Measurements from ENCODE around the gene KCNH8. TPM values are rescaled to one million over a fixed set of nuclear protein-coding genes. Genes with fewer than 3 reads are reported as not detected.

KCNH8 gene
- total and polyA plus RNA-seq, 4 donors: 0.02 to 0.08 (median 0.05) TPM; not detected in 1

DNA sequence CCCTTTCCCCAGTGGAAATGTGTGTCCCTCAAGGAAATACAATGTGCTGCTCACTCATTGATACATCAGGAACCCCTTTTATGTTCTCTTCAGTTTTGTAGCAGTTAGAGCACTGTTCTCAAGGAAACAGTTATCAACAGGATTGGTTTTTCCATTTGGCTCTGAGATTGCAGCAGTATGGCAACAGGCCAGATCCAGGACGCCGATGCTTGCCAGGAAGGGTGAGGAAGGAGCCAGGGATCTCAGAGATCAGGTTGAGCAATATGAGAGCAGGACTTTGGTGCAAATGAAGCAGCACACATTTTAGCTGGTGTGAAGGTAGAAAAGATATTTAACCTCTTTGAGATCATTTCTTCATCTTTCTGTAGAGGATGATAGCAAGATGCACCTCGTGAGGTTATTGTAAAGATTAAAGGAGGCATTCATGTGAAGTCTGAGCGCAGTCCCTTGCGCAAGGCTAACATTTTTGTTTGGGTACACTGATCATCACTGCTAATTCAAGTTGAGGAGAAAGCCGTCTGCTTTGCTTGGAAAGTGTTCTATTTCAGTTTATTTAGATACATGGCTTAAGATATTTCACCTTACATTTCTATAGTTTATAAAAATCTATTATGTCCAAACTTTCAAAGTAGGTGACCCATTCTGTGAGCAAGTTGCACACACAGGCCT lies 68.5 kb downstream of the KCNH8 start (continued):
- TF ChIP-seq SP1 (IDR thresholded peaks at IDR 0.05) (no peak), YY1 (IDR thresholded peaks at IDR 0.05) (peak; percentile 13), FOXA2 (IDR thresholded peaks at IDR 0.05) (no peak), RAD21 (IDR thresholded peaks at IDR 0.05) (peak in 1 of 2 donors; percentile 11)

DNA sequence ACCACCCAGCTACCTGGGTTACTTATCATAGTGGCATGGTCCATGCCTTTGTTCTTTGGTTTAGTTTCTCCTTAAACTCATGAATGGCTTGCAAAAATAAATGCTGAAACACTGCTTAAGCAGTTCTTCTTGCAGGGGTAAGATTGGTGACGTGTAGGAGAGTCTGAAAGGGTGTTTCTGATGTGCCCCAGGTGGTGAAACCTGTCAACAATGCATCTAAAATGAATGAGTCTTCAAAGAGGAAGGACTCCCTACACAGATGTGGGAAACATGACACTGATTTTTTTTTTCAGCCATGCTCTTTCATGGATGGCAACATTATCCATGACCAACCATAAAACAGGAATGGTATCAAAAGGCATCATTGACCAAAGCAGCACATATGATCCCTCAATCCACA lies 72.0 kb downstream of the KCNH8 start:
- 54% methylated on average over 1 of the region's 1 CpG for WGBS
- H3K9ac ChIP-seq (ENCODE audit: low read depth in 1 of 2, low read length in 2 of 2): no peak overlapping the region
- TF ChIP-seq, protein P1, sequence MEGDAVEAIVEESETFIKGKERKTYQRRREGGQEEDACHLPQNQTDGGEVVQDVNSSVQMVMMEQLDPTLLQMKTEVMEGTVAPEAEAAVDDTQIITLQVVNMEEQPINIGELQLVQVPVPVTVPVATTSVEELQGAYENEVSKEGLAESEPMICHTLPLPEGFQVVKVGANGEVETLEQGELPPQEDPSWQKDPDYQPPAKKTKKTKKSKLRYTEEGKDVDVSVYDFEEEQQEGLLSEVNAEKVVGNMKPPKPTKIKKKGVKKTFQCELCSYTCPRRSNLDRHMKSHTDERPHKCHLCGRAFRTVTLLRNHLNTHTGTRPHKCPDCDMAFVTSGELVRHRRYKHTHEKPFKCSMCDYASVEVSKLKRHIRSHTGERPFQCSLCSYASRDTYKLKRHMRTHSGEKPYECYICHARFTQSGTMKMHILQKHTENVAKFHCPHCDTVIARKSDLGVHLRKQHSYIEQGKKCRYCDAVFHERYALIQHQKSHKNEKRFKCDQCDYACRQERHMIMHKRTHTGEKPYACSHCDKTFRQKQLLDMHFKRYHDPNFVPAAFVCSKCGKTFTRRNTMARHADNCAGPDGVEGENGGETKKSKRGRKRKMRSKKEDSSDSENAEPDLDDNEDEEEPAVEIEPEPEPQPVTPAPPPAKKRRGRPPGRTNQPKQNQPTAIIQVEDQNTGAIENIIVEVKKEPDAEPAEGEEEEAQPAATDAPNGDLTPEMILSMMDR (IDR thresholded peaks at IDR 0.05; ENCODE audit: low read depth, low read length, missing input control): no peak
- TF ChIP-seq FOXA2 (IDR thresholded peaks at IDR 0.05) (no peak), JUND (IDR thresholded peaks at IDR 0.05) (no peak), HNF4G (IDR thresholded peaks at IDR 0.05) (no peak), NR2F2 (IDR thresholded peaks at IDR 0.05) (no peak)
- H3K27ac ChIP-seq (ENCODE audit: low read depth in 1 of 2, low read length in 2 of 2): no peak overlapping the region
- H3K36me3 ChIP-seq (ENCODE audit: control insufficient read depth in 4 of 4, insufficient read depth in 3 of 4, low read depth in 1 of 4, low read length in 3 of 4): no peaks in the 10 kb centered on the region
- no peak for DNase-seq (ENCODE audit: low spot score)
- H3K27me3 ChIP-seq (ENCODE audit: control insufficient read depth in 4 of 4, insufficient read depth in 4 of 4, low read length in 3 of 4): no peaks in the 10 kb centered on the region
- H3K4me3 ChIP-seq (ENCODE audit: low read depth in 1 of 3, low read length in 3 of 3): no peak overlapping the region
- peaks cover 0 to 13% (median 6%) of the 10 kb centered on the region in 4 donors for H3K4me1 ChIP-seq (ENCODE audit: control insufficient read depth in 4 of 4, insufficient read depth in 4 of 4, low read length in 3 of 4)
- no peaks in the 10 kb centered on the region for H3K9me3 ChIP-seq (ENCODE audit: control insufficient read depth in 4 of 4, low read length in 3 of 4)

DNA sequence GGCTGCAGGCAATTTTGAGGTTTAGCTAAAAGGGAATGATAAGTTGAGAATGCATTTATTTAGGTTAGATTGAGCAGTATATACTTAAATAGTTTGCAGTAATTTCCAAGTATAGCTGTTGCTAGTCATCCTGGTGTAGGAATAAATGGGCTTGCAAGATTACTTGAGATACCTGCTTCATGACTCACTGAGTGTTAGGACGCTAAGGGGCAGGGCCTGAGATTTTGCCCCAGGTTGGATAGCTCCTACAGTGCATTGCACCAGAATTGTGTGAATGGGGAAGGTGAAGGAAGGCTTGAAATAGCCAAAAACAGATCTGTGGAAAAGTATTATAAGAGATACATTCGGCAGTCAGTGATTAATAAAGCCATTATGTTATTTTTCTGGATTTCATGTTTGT lies 72.8 kb downstream of the KCNH8 start:
- DNase-seq (ENCODE audit: low spot score): no peak
- no peak overlapping the region for H3K4me3 ChIP-seq (ENCODE audit: low read depth in 1 of 3, low read length in 3 of 3)
- no peak overlapping the region for H3K9ac ChIP-seq (ENCODE audit: low read depth in 1 of 2, low read length in 2 of 2)
- 50% methylated on average over 2 of the region's 2 CpGs for WGBS
- no peaks in the 10 kb centered on the region for H3K9me3 ChIP-seq (ENCODE audit: control insufficient read depth in 4 of 4, low read length in 3 of 4)
- TF ChIP-seq, protein P2, sequence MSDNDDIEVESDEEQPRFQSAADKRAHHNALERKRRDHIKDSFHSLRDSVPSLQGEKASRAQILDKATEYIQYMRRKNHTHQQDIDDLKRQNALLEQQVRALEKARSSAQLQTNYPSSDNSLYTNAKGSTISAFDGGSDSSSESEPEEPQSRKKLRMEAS (IDR thresholded peaks at IDR 0.05): no peak
- TF ChIP-seq, protein P3, sequence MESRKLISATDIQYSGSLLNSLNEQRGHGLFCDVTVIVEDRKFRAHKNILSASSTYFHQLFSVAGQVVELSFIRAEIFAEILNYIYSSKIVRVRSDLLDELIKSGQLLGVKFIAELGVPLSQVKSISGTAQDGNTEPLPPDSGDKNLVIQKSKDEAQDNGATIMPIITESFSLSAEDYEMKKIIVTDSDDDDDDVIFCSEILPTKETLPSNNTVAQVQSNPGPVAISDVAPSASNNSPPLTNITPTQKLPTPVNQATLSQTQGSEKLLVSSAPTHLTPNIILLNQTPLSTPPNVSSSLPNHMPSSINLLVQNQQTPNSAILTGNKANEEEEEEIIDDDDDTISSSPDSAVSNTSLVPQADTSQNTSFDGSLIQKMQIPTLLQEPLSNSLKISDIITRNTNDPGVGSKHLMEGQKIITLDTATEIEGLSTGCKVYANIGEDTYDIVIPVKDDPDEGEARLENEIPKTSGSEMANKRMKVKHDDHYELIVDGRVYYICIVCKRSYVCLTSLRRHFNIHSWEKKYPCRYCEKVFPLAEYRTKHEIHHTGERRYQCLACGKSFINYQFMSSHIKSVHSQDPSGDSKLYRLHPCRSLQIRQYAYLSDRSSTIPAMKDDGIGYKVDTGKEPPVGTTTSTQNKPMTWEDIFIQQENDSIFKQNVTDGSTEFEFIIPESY (IDR thresholded peaks at IDR 0.05): no peak
- TF ChIP-seq YY1 (IDR thresholded peaks at IDR 0.05): no peak
- TF ChIP-seq, protein P4, sequence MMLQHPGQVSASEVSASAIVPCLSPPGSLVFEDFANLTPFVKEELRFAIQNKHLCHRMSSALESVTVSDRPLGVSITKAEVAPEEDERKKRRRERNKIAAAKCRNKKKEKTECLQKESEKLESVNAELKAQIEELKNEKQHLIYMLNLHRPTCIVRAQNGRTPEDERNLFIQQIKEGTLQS (IDR thresholded peaks at IDR 0.05): no peak
- TF ChIP-seq HNF4A (conservative IDR thresholded peaks at IDR 0.05): no peak
- TF ChIP-seq, protein P5, sequence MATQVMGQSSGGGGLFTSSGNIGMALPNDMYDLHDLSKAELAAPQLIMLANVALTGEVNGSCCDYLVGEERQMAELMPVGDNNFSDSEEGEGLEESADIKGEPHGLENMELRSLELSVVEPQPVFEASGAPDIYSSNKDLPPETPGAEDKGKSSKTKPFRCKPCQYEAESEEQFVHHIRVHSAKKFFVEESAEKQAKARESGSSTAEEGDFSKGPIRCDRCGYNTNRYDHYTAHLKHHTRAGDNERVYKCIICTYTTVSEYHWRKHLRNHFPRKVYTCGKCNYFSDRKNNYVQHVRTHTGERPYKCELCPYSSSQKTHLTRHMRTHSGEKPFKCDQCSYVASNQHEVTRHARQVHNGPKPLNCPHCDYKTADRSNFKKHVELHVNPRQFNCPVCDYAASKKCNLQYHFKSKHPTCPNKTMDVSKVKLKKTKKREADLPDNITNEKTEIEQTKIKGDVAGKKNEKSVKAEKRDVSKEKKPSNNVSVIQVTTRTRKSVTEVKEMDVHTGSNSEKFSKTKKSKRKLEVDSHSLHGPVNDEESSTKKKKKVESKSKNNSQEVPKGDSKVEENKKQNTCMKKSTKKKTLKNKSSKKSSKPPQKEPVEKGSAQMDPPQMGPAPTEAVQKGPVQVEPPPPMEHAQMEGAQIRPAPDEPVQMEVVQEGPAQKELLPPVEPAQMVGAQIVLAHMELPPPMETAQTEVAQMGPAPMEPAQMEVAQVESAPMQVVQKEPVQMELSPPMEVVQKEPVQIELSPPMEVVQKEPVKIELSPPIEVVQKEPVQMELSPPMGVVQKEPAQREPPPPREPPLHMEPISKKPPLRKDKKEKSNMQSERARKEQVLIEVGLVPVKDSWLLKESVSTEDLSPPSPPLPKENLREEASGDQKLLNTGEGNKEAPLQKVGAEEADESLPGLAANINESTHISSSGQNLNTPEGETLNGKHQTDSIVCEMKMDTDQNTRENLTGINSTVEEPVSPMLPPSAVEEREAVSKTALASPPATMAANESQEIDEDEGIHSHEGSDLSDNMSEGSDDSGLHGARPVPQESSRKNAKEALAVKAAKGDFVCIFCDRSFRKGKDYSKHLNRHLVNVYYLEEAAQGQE (IDR thresholded peaks at IDR 0.05): no peak
- TF ChIP-seq TAF1 (conservative IDR thresholded peaks at IDR 0.05): no peak
- TF ChIP-seq RAD21 (IDR thresholded peaks at IDR 0.05): no peak
- no peak for TF ChIP-seq FOXA2 (IDR thresholded peaks at IDR 0.05)
- no peak for TF ChIP-seq RXRA (IDR thresholded peaks at IDR 0.05)
- TF ChIP-seq NR2F2 (IDR thresholded peaks at IDR 0.05): no peak
- TF ChIP-seq JUND (IDR thresholded peaks at IDR 0.05): no peak
- H3K27me3 ChIP-seq (ENCODE audit: control insufficient read depth in 4 of 4, insufficient read depth in 4 of 4, low read length in 3 of 4): no peaks in the 10 kb centered on the region
- peaks cover 0 to 11% (median 6%) of the 10 kb centered on the region in 4 donors for H3K4me1 ChIP-seq (ENCODE audit: control insufficient read depth in 4 of 4, insufficient read depth in 4 of 4, low read length in 3 of 4)
- no peaks in the 10 kb centered on the region for H3K36me3 ChIP-seq (ENCODE audit: control insufficient read depth in 4 of 4, insufficient read depth in 3 of 4, low read depth in 1 of 4, low read length in 3 of 4)
- no peak overlapping the region for H3K27ac ChIP-seq (ENCODE audit: low read depth in 1 of 2, low read length in 2 of 2)
